Measurements from ENCODE around the gene RWDD2A.

RWDD2A gene

DNA sequence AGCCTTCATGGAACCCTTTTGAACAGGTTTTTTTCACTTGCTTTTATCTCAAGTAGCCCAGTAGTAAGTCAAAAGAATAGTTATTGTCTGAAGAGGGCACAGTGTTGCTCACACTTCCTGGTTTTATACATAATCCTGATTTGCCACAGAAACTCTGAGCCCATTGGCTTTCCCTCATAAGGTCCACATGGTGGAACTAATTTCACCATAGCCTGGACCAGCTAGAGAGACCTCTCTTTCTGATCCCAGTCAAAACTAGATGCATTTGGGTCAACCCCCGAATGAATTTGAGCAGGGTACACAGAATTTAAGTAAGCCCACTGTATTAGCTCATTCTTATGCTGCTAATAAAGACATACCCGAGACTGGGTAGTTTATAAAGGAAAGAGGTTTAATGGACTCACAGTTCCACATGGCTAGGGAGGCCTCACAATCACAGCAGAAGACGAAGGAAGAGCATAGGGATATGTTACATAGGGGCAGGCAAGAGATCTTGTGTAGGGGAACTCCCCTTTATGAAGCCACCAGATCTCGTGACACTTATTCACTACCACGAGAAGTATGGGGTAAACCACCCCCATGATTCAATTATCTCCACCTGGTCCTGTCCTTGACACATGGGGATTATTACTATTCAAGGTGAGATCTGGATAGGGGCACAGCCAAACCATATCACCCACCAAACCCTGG lies 6.2 kb downstream of the RWDD2A start:
- peak; percentile 2 to 73 for DNase-seq

DNA sequence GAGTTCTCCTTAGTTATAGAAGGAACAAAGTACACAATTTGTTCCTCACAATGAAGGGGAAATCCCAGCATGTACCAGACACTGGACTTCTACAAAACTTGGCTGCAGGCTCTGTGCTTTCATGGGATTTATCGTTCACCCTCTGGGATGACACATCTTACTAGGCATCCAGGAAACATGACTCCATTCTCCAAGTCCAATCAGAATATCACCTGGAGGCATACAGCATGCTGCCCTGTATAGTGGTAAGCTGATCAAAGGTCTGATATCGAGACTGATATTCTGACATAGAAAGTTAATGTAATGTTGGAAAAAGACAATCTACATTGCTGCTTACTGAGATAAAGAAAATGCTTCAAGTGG lies 6.7 kb downstream of the RWDD2A start:
- DNase-seq = peak; percentile 2 to 52

DNA sequence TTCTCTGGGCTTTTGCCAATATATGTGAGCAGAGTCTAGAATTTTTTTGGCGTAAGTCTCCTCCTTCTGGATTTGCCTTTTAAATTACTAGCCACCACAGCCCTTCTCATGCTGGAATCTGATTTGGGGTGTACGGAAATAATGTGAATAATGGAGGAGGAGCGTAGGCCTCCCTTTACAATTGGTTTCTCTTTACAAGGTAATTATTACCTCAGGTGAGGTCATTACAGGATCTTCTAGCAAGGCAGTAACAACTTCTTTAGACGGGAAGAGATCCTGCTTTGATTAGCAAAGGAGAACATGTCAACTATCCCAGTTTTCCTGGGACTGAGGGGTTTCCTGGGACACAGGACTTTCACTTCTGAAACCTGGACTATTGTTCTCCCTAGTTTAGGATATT lies 8.9 kb downstream of the RWDD2A start:
- DNase-seq = no peak

DNA sequence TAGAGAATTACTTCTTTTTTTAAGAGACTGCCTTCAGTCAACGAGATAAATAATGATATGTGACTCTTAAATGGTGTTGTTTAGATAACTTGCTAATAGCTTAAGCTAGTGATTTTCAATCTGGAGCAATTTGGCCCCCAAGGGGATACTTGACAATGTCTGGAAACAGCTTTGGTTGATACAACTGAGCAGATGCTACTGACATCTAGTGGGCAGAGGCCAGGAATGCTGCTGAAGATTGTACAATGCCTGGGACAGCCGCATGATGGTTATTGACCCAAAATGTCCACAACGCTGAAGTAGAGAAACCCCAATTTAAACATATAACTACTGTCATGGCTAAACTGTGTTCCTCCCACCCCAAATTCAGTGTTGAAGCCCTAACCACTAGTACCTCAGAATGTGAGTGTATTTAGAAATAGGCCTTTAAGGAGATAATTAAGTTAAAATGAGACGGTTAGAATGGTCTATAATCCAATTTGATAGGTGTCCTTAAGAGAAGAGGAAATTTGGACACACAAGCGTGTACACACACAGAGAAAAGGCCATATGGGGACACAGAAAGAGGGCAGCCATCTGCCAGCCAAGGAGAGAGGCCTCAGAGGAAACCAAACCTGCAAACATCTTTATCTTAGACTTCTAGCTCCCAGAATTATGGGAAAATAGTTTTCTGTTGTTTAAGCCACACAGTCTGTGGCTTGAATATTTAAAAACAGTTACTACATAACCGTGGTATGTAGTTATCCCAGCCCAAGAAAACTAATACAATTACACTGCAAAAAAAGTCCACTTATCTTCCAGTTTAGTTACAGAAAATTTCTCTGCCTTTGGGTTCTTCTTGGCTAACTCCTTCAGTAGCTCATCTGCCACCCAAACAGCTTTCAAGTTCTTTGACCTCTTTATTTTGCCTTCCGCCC lies 22.2 kb downstream of the RWDD2A start:
- peak; percentile 57 to 69 for DNase-seq

DNA sequence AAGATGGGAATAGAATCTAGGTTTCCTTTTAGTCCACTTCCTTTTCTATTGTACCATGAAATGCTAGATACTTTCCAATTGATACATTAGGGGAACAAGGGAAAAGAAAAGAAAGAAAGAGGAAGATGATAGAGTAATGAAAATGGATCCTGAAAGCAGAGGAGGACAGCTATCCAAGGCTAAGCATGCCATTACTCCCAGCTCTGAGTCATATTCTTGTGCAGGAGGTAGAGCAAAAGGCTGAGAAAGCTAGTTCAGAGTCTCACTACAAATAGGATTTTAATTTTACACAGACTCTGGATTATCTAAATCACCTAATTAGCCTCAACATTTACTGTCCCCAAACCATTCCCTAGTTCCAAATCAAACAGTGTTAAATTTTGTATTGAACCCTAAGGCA lies 23.6 kb downstream of the RWDD2A start:
- DNase-seq = no peak

DNA sequence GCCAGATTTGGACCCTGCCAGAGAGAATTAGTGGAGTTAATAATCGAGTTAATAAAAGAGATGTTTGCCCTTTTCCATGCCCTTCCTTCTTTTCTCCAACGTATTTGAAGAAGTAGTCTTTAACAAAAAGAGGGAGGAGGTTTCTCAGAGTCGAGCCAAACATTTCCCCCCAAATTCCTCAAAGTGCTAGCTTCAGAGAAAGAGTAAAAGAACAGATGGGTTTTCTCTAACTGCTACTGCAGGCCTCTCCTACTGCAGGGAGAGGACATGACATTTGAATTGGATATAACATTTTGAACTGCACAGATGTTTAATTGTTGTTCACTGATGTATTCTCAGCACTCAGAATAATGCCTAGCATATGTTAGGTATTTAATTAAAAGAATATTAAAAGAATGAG lies 25.5 kb downstream of the RWDD2A start:
- no peak for DNase-seq

DNA sequence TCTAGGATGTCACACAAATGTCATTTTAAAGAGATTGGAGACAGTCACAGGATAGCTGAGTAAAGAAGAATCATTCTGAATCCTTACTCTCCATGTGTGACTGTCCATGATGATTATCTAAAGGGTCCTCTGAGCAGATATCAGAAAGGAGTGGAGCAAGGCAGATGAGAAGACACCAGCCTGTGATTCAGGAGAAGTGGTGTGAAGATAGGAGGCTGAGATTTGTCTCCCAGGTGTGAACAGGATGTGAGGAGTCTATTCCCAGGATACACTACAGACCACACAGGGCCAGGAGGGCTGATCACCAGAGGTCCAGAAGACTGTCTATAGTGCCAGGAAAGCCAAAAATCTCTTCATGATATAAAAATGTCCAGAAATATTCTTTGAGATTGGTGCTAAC lies 27.0 kb downstream of the RWDD2A start:
- no peak for DNase-seq

DNA sequence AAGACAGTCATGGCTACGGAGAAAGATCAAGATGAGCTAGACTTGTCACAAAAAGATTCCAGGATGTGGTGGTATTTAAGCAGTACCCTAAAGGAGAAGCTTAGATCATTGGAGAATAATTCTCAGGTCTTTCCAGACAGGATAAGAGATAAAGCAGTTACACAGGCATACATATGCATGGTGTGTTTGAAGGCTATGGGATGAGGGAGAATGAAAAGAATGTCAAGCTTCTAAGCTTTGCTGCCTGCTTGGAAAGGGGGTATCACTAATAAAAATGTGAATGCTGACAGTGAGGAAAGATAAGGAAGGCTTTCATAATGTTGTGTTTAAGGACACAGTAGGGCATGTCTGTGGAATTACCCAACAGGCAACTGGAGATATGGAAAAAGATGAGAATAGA lies 28.1 kb downstream of the RWDD2A start:
- DNase-seq = no peak

DNA sequence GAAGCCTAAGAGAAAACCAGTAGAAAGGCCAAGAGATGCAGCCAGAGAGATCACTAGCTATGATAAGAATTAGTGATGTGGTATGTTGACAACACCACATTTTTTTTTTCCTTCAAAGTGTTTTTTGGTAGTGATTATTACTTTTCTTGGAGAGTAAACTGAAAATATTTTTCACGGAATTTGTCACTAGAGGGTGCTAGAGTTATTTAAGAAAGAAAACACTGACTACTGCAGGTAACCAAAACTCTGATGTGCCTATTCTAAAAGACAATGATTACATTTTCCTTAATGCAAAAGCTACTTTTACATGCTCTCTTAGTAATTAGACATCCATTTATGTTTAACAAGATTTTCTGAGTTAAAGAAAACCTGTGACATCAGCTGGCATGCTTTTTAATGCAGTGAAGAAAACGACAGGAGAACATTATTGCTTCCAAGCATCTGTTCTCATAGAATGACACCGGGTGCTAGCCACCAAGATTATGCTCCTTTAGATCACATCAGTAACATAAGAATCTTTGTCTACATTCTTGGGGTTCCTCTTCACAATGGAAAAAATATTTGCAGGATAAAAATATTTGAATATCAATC lies 28.8 kb downstream of the RWDD2A start:
- peak; percentile 13 to 67 for DNase-seq

DNA sequence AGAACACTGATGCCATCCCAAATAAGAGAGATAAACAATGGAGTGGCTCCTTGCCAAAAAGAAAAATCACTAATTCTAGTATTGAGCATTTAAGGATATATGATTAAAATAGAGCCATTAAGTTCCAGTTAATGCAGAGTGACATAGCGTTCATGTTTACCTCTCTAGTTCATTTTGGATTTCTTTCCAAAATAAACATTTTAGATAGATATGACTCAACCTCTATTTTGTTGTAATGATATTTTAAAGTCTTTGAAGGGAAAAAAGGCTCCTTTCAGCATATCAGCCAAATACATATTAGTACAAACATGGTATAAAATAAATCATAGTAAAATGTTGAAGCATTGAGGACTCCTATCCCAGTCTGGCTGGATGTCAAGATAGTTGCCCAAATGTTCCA lies 33.4 kb downstream of the RWDD2A start:
- no peak for DNase-seq

DNA sequence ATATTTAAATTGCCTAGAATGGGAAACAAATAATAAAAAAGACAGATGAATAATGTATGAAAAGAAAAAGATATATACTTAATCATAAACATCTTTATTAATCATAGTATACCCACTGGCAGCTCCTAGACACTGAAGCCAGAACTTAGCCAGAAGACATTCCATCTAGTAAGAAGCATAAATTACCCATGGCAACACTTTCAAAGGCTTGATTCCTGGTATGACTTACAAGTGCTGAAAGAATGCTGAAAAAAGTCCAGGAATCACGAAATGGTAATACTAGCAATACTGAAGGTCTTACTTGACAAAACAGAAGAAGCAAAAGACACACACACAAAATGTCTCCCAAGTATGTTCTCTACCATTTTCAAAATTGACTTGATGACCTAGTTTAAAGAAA lies 38.0 kb downstream of the RWDD2A start:
- no peak for DNase-seq

DNA sequence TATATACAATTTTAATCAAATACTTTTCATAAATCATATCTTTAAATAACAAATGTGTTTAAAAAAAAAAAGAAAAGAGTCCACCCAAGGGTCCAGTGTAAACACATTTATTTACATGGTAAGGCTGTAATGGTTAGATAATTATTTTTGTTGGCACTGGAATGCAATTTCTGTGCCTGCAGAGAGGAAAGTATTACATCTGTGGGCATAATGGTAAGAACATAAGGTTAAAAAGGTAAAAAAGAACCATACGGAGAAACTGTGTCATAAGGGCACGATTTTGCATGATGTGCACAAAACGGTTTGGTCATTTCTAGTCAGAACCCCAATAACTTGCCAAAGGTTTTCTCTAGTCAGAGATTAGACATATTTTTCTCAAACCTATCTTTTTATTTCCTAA lies 54.3 kb downstream of the RWDD2A start:
- no peak for DNase-seq

Data from inflammatory macrophage treated with lipopolysaccharide for 1 hour (primary cell).